Measurements from ENCODE around the gene DLST.

- TF ChIP-seq CTCF (optimal IDR thresholded peaks at IDR 0.05 in 1 of 3, IDR thresholded peaks at IDR 0.05 in 1 of 3, conservative IDR thresholded peaks at IDR 0.05 in 1 of 3; ENCODE audit: extremely low read depth in 1 of 3, insufficient read depth in 2 of 3, low read length in 3 of 3) (no peak), EZH2 (IDR thresholded peaks at IDR 0.05; ENCODE audit: low read length) (no peak)
Measured at GRCh38 chr14:74855945-74856344, 25.8 kb upstream of the DLST start.
